CD4-positive, alpha-beta T cell (primary cell): ENCODE measurements around the gene CEACAM5. TPM values are rescaled to one million over a fixed set of nuclear protein-coding genes. Genes with fewer than 3 reads are reported as not detected.

Source experiments
- ATAC-seq: fragments of 200-7000 bp; cut with Tn5 transposase; one replicate; pipeline ENCODE4 v1.10.0; 2022; ENCODE audit warnings: mild to moderate bottlenecking; ENCODE audit not compliant: poor library complexity
- CTCF ChIA-PET: fragments of 350-600 bp; sonication (Branson Sonifier 250); formaldehyde crosslinking; loops from one replicate; lab custom pipeline; 2021; ENCODE audit warnings: antibody characterized with exemption, inconsistent platforms; lab: Charles Lee
- POLR2A ChIA-PET: fragments of 350-600 bp; sonication (Branson Sonifier 250); formaldehyde crosslinking; loops from one replicate; lab custom pipeline; 2021; ENCODE audit warnings: antibody characterized with exemption, inconsistent platforms; lab: Charles Lee
- DNase-seq, 14 experiments: peaks; one replicate each; pipeline ENCODE4 v3.0.0-alpha.2; 2013 to 2020; ENCODE audit warnings: mixed read lengths in 2 of 14
- H3K27ac ChIP-seq, 2 donors: one replicate each; pipeline versions ENCODE4 v1.5.1 to v1.7.0; 2013; ENCODE audit warnings: low read length in 2 of 2, low read depth in 1 of 2, mild to moderate bottlenecking in 1 of 2
- H3K27me3 ChIP-seq, 2 experiments: 1 replicate in 1 of 2; 2 replicates in 1 of 2; pipeline versions ENCODE4 v1.6.1 to v1.7.0; 2013; ENCODE audit warnings: low read length in 2 of 2, control low read depth in 1 of 2, mild to moderate bottlenecking in 1 of 2, moderate library complexity in 1 of 2; ENCODE audit not compliant: insufficient read depth in 2 of 2, control insufficient read depth in 1 of 2
- H3K36me3 ChIP-seq: one replicate; pipeline ENCODE4 v1.6.1; 2013; ENCODE audit warnings: low read length, control low read depth; ENCODE audit not compliant: insufficient read depth
- H3K4me1 ChIP-seq: one replicate; pipeline ENCODE4 v1.6.1; 2013; ENCODE audit warnings: low read length, control low read depth; ENCODE audit not compliant: insufficient read depth
- H3K4me3 ChIP-seq: one replicate; pipeline ENCODE4 v1.5.1; 2013; ENCODE audit warnings: mild to moderate bottlenecking, low read length, moderate library complexity
- H3K9me3 ChIP-seq, 2 experiments: 1 replicate in 1 of 2; 2 replicates in 1 of 2; pipeline versions ENCODE4 v1.6.1 to v1.7.0; 2013; ENCODE audit warnings: low read length in 2 of 2, mild to moderate bottlenecking in 2 of 2, control low read depth in 1 of 2, moderate library complexity in 1 of 2; ENCODE audit not compliant: control insufficient read depth in 1 of 2, insufficient read depth in 1 of 2
- H3K27ac Mint-ChIP-seq: one replicate; pipeline ENCODE4 v1.8.0; 2020; ENCODE audit warnings: mixed read lengths
- H3K27me3 Mint-ChIP-seq: one replicate; pipeline ENCODE4 v1.8.0; 2021; ENCODE audit warnings: mixed read lengths
- H3K36me3 Mint-ChIP-seq: one replicate; pipeline ENCODE4 v1.8.0; 2021; ENCODE audit warnings: low read depth, mixed read lengths
- H3K4me1 Mint-ChIP-seq: one replicate; pipeline ENCODE4 v1.8.0; 2021; ENCODE audit warnings: low read depth, mixed read lengths
- H3K4me3 Mint-ChIP-seq: one replicate; pipeline ENCODE4 v1.8.0; 2020; ENCODE audit warnings: mild to moderate bottlenecking, mixed read lengths
- H3K9me3 Mint-ChIP-seq: one replicate; pipeline ENCODE4 v1.8.0; 2020; ENCODE audit warnings: mixed read lengths
- CTCF ChIP-seq: fragments of 200-600 bp; IDR thresholded peaks from one replicate; pipeline ENCODE4 v1.8.0; 2022; ENCODE audit warnings: antibody characterized with exemption, mild to moderate bottlenecking
- intact Hi-C, 2 experiments: fragments of 100-400 bp; cut with DNase I in 1 of 2; cut with micrococcal nuclease in 1 of 2; formaldehyde crosslinking; loops; one replicate each; pipeline versions ENCODE4 v1.15.1 to v1.9.0; 2023 to 2025; cut with DNase I, micrococcal nuclease
- total RNA-seq, 174 experiments: library from RNA in 2 of 174; stranded (reverse) in 2 of 174; gene quantifications; one replicate each; pipeline ENCODE4 v1.2.3 and lab custom pipeline; 2021 to 2026

The CEACAM5 gene
- total RNA-seq, 2 experiments from 2014 or later: not detected

- Histone ChIP-seq H3K27me3 (peaks cover 9 to 24% of the 10 kb centered on the region in 2 experiments), H3K36me3 (no peaks in the 10 kb centered on the region), H3K27ac (no peak overlapping the region), H3K4me3 (no peak overlapping the region), H3K4me1 (no peaks in the 10 kb centered on the region), H3K9me3 (peaks cover 2 to 6% of the 10 kb centered on the region in 2 experiments)
- peaks cover 63% of the 10 kb centered on the region for H3K27me3 Mint-ChIP-seq
- H3K27ac Mint-ChIP-seq: no peak overlapping the region
- intact Hi-C loops: no loop called here
- H3K36me3 Mint-ChIP-seq: peaks cover 7% of the 10 kb centered on the region
- ChIA-PET CTCF (no interaction called here), POLR2A (no interaction called here)
- peaks cover under 1% of the 10 kb centered on the region for H3K9me3 Mint-ChIP-seq
- ATAC-seq (no peak), DNase-seq (no peak)
- H3K4me1 Mint-ChIP-seq: no peaks in the 10 kb centered on the region
- TF ChIP-seq CTCF: no peak
- H3K4me3 Mint-ChIP-seq: no peak overlapping the region
Measured at GRCh38 chr19:41687419-41687818, 21.0 kb upstream of the CEACAM5 start.

- peaks cover 4% of the 10 kb centered on the region for H3K9me3 Mint-ChIP-seq
- H3K27me3 Mint-ChIP-seq: peaks cover 63% of the 10 kb centered on the region
- H3K4me1 Mint-ChIP-seq: no peaks in the 10 kb centered on the region
Measured at GRCh38 chr19:41688098-41688497, 20.3 kb upstream of the CEACAM5 start, which contains the start of gene CEACAM7. CEACAM7 (minus strand) TSS chr19:41688270; CDS start chr19:41688165, 105 bp downstream.

GRCh38 chr19:41688687-41689086 is 19.7 kb upstream of the CEACAM5 start:
- no peaks in the 10 kb centered on the region for H3K36me3 ChIP-seq
- CTCF ChIA-PET: no interaction called here
- H3K9me3 ChIP-seq: peaks cover 8 to 10% of the 10 kb centered on the region in 2 experiments
- intact Hi-C loops: no loop called here
- H3K27me3 ChIP-seq: peaks cover 7 to 16% of the 10 kb centered on the region in 2 experiments
- no peaks in the 10 kb centered on the region for H3K4me1 ChIP-seq
- no peak for TF ChIP-seq CTCF
- no peak overlapping the region for H3K4me3 Mint-ChIP-seq
- no peak overlapping the region for H3K4me3 ChIP-seq
- H3K27ac Mint-ChIP-seq: no peak overlapping the region
- no peaks in the 10 kb centered on the region for H3K4me1 Mint-ChIP-seq
- ATAC-seq (no peak), DNase-seq (no peak)
- H3K27ac ChIP-seq: no peak overlapping the region
- peaks cover 60% of the 10 kb centered on the region for H3K27me3 Mint-ChIP-seq
- peaks cover 4% of the 10 kb centered on the region for H3K9me3 Mint-ChIP-seq
- POLR2A ChIA-PET: no interaction called here
- peaks cover 7% of the 10 kb centered on the region for H3K36me3 Mint-ChIP-seq

More at GRCh38 chr19:41688098-41688497, 20.3 kb upstream of the CEACAM5 start, which contains the start of gene CEACAM7:
- POLR2A ChIA-PET: no interaction called here
- Histone ChIP-seq H3K9me3 (peaks cover 6 to 8% of the 10 kb centered on the region in 2 experiments), H3K27ac (no peak within 1 kb of the TSS), H3K4me1 (no peaks in the 10 kb centered on the region), H3K4me3 (no peak within 1 kb of the TSS), H3K36me3 (no peaks in the 10 kb centered on the region), H3K27me3 (peaks cover 7 to 17% of the 10 kb centered on the region in 2 experiments)
- no peak within 1 kb of the TSS for H3K4me3 Mint-ChIP-seq
- H3K27ac Mint-ChIP-seq: no peak within 1 kb of the TSS
- DNase-seq: no peak
- peaks cover 7% of the 10 kb centered on the region for H3K36me3 Mint-ChIP-seq
- no peak for TF ChIP-seq CTCF
- intact Hi-C loops: no loop called here
- CTCF ChIA-PET: no interaction called here
- ATAC-seq: no peak
